HCT116 (cell line): Measurements from ENCODE around the gene PTGR3. TPM values are rescaled to one million over a fixed set of nuclear protein-coding genes. Genes with fewer than 3 reads are reported as not detected.

Experiments
- ATAC-seq: fragments of 200-7000 bp; cut with Tn5 transposase; 2 replicates; pipeline ENCODE4 v1.9.1; 2020; ENCODE audit warnings: mild to moderate bottlenecking, moderate library complexity
- BruUV-seq: library from RNA; stranded (reverse); fragments of 400-500 nt; replicated peaks from 2 replicates; lab custom pipeline; 2021; lab: Mats Ljungman, UMichigan
- CTCF ChIA-PET: fragments of 300-600 bp; sonication (Branson Sonifier 250); formaldehyde crosslinking; loops from one replicate; lab custom pipeline; 2021; ENCODE audit warnings: antibody characterized with exemption; lab: Charles Lee
- POLR2A ChIA-PET: fragments of 300-600, 350-600 bp; sonication (Branson Sonifier 250); formaldehyde crosslinking; loops from one replicate; lab custom pipeline; 2021; ENCODE audit warnings: antibody characterized with exemption; lab: Charles Lee
- RAD21 ChIA-PET, 2 experiments: fragments of 300-600 bp; sonication (Branson Sonifier 250); formaldehyde crosslinking; loops; one replicate each; lab custom pipeline; 2023; ENCODE audit warnings: low total read pairs in 2 of 2; ENCODE audit not compliant: uncharacterized antibody in 2 of 2, unreplicated experiment in 2 of 2, low non-redundant PET in 1 of 2; lab: Charles Lee
- DNase-seq: peaks from one replicate; pipeline ENCODE4 v3.0.0-alpha.2; 2010; ENCODE audit warnings: low read depth, low spot score
- H2AFZ ChIP-seq: fragments of 200-600 bp; shearing (Covaris generic), sonication (generic); 2 replicates; pipeline ENCODE4 v1.6.1; 2017; ENCODE audit warnings: low read depth, mixed run types, mixed read lengths, antibody characterized with exemption, low read length; ENCODE audit not compliant: poor library complexity, severe bottlenecking
- H3K27ac ChIP-seq: 2 replicates; pipeline ENCODE4 v1.5.1; 2012; ENCODE audit warnings: low read depth, low read length
- H3K27me3 ChIP-seq: fragments of 200-600 bp; sonication (generic); 2 replicates; pipeline ENCODE4 v1.6.1; 2016; ENCODE audit warnings: mixed run types, low read length, mixed read lengths; ENCODE audit not compliant: insufficient read depth
- H3K36me3 ChIP-seq, 2 experiments: fragments of 200-500 bp in 1 of 2; fragments of 200-600 bp in 1 of 2; sonication (Bioruptor generic) in 1 of 2; sonication (generic) in 1 of 2; 2 replicates each; pipeline versions ENCODE4 v1.5.1 to v1.6.1; 2014 to 2016; ENCODE audit warnings: low read length in 2 of 2, inconsistent platforms in 1 of 2, mixed read lengths in 1 of 2, mixed run types in 1 of 2; ENCODE audit not compliant: insufficient read depth in 2 of 2, control insufficient read depth in 1 of 2
- H3K4me1 ChIP-seq, 2 experiments: fragments of 200-600 bp in 1 of 2; sonication (generic) in 1 of 2; 2 replicates each; pipeline versions ENCODE4 v1.5.1 to v1.6.1; 2012 to 2017; ENCODE audit warnings: low read length in 2 of 2, inconsistent platforms in 1 of 2, mild to moderate bottlenecking in 1 of 2, mixed read lengths in 1 of 2, mixed run types in 1 of 2, moderate library complexity in 1 of 2; ENCODE audit not compliant: insufficient read depth in 2 of 2, control insufficient read depth in 1 of 2
- H3K4me2 ChIP-seq: fragments of 200-600 bp; sonication (generic); 2 replicates; pipeline ENCODE4 v1.6.1; 2017; ENCODE audit warnings: mixed run types, low read length, mixed read lengths
- H3K4me3 ChIP-seq, 2 experiments: fragments of 200-600 bp in 1 of 2; sonication (generic) in 1 of 2; replicated peaks in 1 of 2; 2 replicates each; pipeline ENCODE4 v1.5.1; 2011 to 2016; ENCODE audit warnings: low read length in 2 of 2, control low read depth in 1 of 2, low read depth in 1 of 2, mild to moderate bottlenecking in 1 of 2, mixed read lengths in 1 of 2, mixed run types in 1 of 2
- H3K79me2 ChIP-seq: fragments of 200-600 bp; sonication (generic); 2 replicates; pipeline ENCODE4 v1.6.1; 2017; ENCODE audit warnings: mild to moderate bottlenecking, mixed run types, low read length, moderate library complexity, mixed read lengths; ENCODE audit not compliant: insufficient read depth
- H3K9ac ChIP-seq: fragments of 200-600 bp; sonication (generic); 2 replicates; pipeline ENCODE4 v1.6.1; 2016; ENCODE audit warnings: low read length, mixed read lengths
- H3K9me2 ChIP-seq: fragments of 200-600 bp; sonication (generic), shearing (Covaris generic); 2 replicates; pipeline ENCODE4 v1.6.1; 2017; ENCODE audit warnings: mixed run types, mild to moderate bottlenecking, moderate library complexity; ENCODE audit not compliant: insufficient read depth
- H3K9me3 ChIP-seq, 2 experiments: fragments of 200-500 bp in 1 of 2; fragments of 200-600 bp in 1 of 2; sonication (Bioruptor generic) in 1 of 2; sonication (generic) in 1 of 2; 2 replicates each; pipeline ENCODE4 v1.6.1; 2014 to 2017; ENCODE audit warnings: low read length in 2 of 2, mixed read lengths in 2 of 2, inconsistent platforms in 1 of 2, low read depth in 1 of 2, mild to moderate bottlenecking in 1 of 2, mixed run types in 1 of 2, moderate library complexity in 1 of 2; ENCODE audit not compliant: control insufficient read depth in 1 of 2, insufficient read depth in 1 of 2
- H4K20me1 ChIP-seq: fragments of 200-600 bp; sonication (generic), shearing (Covaris generic); 2 replicates; pipeline ENCODE4 v1.6.1; 2017; ENCODE audit warnings: mixed run types, mild to moderate bottlenecking, moderate library complexity; ENCODE audit not compliant: insufficient read depth
- CBX3 ChIP-seq: IDR thresholded peaks from 2 replicates; pipeline ENCODE4 v1.6.1; 2012; ENCODE audit warnings: low read depth
- CEBPB ChIP-seq: IDR thresholded peaks from 2 replicates; pipeline ENCODE4 v1.6.1; 2012; ENCODE audit warnings: low read depth
- EZH2phosphoT487 ChIP-seq: fragments of 200-600 bp; IDR thresholded peaks from 2 replicates; pipeline ENCODE4 v1.6.1; 2018; ENCODE audit warnings: antibody characterized with exemption, borderline replicate concordance
- FOSL1 ChIP-seq: IDR thresholded peaks from 2 replicates; pipeline ENCODE4 v1.6.1; 2012; ENCODE audit warnings: low read depth
- JUND ChIP-seq: IDR thresholded peaks from 2 replicates; pipeline ENCODE4 v1.6.1; 2012
- POLR2AphosphoS5 ChIP-seq: IDR thresholded peaks from 2 replicates; pipeline ENCODE4 v1.6.1; 2011; ENCODE audit warnings: mild to moderate bottlenecking, low read depth, low read length, moderate library complexity
- SP1 ChIP-seq: IDR thresholded peaks from 2 replicates; pipeline ENCODE4 v1.6.1; 2012; ENCODE audit warnings: low read depth
- TCF7L2 ChIP-seq: IDR thresholded peaks from 2 replicates; pipeline ENCODE4 v1.7.0; 2011; ENCODE audit warnings: borderline replicate concordance, inconsistent platforms; ENCODE audit not compliant: insufficient read depth, insufficient read length; ENCODE audit errors: extremely low read depth
- YY1 ChIP-seq: IDR thresholded peaks from 2 replicates; pipeline ENCODE4 v1.6.1; 2011; ENCODE audit warnings: low read length, low read depth, moderate library complexity, mild to moderate bottlenecking; ENCODE audit not compliant: insufficient replicate concordance; ENCODE audit errors: extremely low read depth
- ZFX ChIP-seq: fragments of 450-650 bp; IDR thresholded peaks from 2 replicates; pipeline ENCODE4 v1.6.1; 2017
- intact Hi-C: fragments of 100-400 bp; cut with micrococcal nuclease; formaldehyde crosslinking; loops from 2 replicates; pipeline ENCODE4 v1.10.0; 2022
- total RNA-seq: library from RNA; stranded (reverse); gene quantifications from one replicate; pipeline ENCODE4 v1.2.1, GENCODE V29; 2021; ENCODE audit not compliant: unreplicated experiment
- TF ChIP-seq, protein P1 (sequence below): IDR thresholded peaks from 2 replicates; pipeline ENCODE4 v1.6.1; 2011; ENCODE audit warnings: mild to moderate bottlenecking, low read length, moderate library complexity; ENCODE audit not compliant: insufficient replicate concordance; ENCODE audit errors: extremely low read depth
- TF ChIP-seq, protein P2 (sequence below): IDR thresholded peaks from 2 replicates; pipeline ENCODE4 v1.6.1; 2012

The PTGR3 gene
- total RNA-seq, 1 experiment from 2014 or later: 25.3 TPM

DNA sequence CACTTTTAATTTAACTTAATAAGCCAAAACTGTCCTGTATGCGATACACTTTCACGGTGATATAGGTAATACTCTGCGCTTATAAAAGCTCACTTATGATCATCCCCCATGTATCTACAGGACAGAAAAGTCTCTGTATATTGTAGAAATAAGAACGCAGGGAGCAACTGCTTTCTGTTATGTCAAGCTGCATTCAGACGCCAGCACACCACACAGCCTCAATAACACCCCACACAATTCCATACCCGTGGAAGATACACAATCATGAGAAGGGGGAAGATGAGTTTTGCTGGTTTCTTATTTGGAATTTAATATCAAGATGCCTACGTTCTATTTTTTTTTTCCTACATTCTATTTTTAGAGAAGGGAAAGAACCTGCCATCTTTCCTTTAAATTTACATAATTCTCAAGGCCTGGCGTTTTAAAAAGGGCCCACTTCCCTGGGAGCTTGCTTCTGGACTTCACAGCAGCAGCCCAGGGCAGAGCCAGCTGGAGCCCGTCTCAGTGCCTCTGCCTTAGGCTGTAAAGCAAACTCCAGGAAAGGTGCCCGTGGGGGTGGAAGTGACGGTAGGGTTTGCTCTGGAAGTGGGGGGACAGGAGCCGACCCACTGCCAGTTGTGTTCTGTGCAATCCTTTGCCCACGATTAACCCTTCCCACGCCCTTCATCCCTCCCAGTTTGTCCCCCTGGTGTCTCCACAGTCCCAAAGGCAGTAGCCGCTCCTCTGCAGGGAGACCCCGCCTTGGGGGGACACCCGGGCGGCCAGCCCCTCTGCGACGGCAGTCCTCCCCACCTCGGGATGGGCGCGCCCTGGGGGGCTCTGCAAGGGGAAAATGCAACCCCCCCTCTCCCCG is 5.3 kb downstream of the PTGR3 start (continued):
- TF ChIP-seq, protein P1, sequence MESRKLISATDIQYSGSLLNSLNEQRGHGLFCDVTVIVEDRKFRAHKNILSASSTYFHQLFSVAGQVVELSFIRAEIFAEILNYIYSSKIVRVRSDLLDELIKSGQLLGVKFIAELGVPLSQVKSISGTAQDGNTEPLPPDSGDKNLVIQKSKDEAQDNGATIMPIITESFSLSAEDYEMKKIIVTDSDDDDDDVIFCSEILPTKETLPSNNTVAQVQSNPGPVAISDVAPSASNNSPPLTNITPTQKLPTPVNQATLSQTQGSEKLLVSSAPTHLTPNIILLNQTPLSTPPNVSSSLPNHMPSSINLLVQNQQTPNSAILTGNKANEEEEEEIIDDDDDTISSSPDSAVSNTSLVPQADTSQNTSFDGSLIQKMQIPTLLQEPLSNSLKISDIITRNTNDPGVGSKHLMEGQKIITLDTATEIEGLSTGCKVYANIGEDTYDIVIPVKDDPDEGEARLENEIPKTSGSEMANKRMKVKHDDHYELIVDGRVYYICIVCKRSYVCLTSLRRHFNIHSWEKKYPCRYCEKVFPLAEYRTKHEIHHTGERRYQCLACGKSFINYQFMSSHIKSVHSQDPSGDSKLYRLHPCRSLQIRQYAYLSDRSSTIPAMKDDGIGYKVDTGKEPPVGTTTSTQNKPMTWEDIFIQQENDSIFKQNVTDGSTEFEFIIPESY: no peak
- TF ChIP-seq, protein P2, sequence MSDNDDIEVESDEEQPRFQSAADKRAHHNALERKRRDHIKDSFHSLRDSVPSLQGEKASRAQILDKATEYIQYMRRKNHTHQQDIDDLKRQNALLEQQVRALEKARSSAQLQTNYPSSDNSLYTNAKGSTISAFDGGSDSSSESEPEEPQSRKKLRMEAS: no peak
- no peak for TF ChIP-seq ZFX
- TF ChIP-seq TCF7L2: no peak

DNA sequence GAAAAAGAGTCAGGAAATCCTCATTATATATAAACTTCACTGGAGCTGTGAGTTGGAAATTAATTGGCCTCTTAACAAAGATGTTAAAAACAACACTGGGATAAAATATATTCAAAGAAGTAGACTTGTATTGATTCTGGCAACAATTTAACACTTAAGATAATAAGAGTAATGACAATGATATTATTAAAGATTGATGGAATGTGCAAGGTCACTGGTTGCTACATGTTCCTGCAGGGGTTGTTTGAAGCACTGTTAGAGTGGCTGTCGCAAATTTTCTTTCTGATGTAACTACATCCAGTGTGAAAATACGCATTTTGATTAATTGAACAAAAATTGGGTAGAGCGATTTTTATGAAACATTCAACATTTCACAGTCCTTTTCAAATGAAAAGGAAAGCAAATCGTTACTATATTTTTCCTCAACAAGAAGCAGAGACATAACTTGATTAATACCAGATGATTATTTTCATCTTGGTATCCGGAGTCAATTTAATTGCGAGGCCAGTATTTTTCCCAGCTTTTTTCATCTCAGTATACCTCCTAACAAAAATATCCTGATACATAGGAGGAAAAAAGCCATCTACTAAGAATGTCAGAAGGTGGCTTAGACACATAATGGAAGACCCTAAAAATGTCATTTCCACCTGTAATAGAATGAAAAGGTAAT is 6.1 kb downstream of the PTGR3 start:
- intact Hi-C loops: no loop called here
- no peak for TF ChIP-seq SP1
- TF ChIP-seq CBX3: no peak
- TF ChIP-seq JUND: no peak
- no peak for TF ChIP-seq YY1
- no peak for TF ChIP-seq EZH2phosphoT487
- TF ChIP-seq CEBPB: no peak
- TF ChIP-seq POLR2AphosphoS5: no peak
- no peak for TF ChIP-seq FOSL1
- Histone ChIP-seq H3K4me2 (no peak overlapping the region), H4K20me1 (no peaks in the 10 kb centered on the region), H3K4me1 (peaks cover 8 to 11% of the 10 kb centered on the region in 2 experiments; a peak in 3 of 4 replicates), H3K27me3 (no peaks in the 10 kb centered on the region), H3K79me2 (peaks cover 56% of the 10 kb centered on the region), H3K4me3 (no peak overlapping the region), H3K9me2 (no peaks in the 10 kb centered on the region), H3K36me3 (peaks cover 5 to 7% of the 10 kb centered on the region in 2 experiments; a peak in 2 of 4 replicates), H3K9ac (no peak overlapping the region), H3K27ac (no peak overlapping the region), H3K9me3 (no peaks in the 10 kb centered on the region), H2AFZ (no peak overlapping the region)
- ATAC-seq: no peak
- RAD21 ChIA-PET: no interaction called here
- no TSS peak for BruUV-seq
- DNase-seq: no peak
- POLR2A ChIA-PET: no interaction called here
- CTCF ChIA-PET: no interaction called here
